DOHH2 (cell line): ENCODE measurements around the gene SCLY.

Experiments used
- CTCF ChIP-seq: fragments of 200-600 bp; sonication (generic); IDR thresholded peaks from one replicate; pipeline ENCODE4 v1.5.1; 2014; ENCODE audit warnings: antibody characterized with exemption, mild to moderate bottlenecking, low read depth, low read length; ENCODE audit not compliant: poor library complexity, severe bottlenecking
- EZH2phosphoT487 ChIP-seq: fragments of 200-600 bp; sonication (generic); IDR thresholded peaks from 2 replicates; pipeline ENCODE4 v1.6.1; 2017; ENCODE audit warnings: borderline replicate concordance, mild to moderate bottlenecking, antibody characterized with exemption, low read length, moderate library complexity, mixed read lengths

DNA sequence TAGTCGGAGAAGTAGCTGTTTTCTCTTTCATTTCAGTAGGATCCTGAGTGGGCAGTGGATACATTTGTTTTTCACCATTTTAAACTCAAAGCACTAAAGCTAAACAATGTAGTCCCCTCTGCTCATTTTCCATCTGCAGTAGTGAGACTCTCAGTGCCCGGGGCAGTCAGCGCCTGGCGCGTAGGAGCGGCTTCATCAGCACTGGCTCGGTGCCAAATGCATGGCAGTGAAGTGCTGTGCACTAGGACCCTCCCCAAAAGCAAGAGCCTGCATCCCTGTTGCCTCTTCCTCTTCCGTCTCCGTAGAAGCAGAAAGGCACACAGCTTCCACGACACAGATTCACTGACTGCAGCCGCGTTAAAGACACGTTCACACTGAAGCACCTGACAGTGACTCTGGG is 20.3 kb downstream of the SCLY start:
- TF ChIP-seq CTCF (no peak), EZH2phosphoT487 (no peak)
